Heart left ventricle (tissue), 13 donors: ENCODE results near the gene VPREB3.

Experiments
- POLR2A ChIP-seq, 2 donors: fragments of 450-650 bp; IDR thresholded peaks; one replicate each; pipeline ENCODE4 v1.6.1; 2017; ENCODE audit warnings: antibody characterized with exemption in 2 of 2, mild to moderate bottlenecking in 2 of 2, moderate library complexity in 2 of 2
- TF ChIP-seq, protein P1 (sequence below), 12 donors: fragments of 200-600 bp; sonication (generic) in 4 of 12; IDR thresholded peaks; one replicate each; pipeline versions ENCODE4 v1.5.0 to v1.8.0; 2018 to 2022; ENCODE audit warnings: antibody characterized with exemption in 12 of 12, mild to moderate bottlenecking in 5 of 12
- donor health status: ischemic (EF 13 %, LVEDD 7.1; RV severe dilation, severe dysfunction).
- donor health status: DM: no; HTN: yes; CAD: no.
- donor health status: DM: no; HTN: no; CAD: no.
- donor health status: ischemic (EF 25% LVEDD 6.9; RV normal size, moderate dysfunction).
- donor health status: ischemic (EF 25% LVEDD 5.7; RV mildly dilated, moderate dysfunction).
- donor health status: ischemic (EF 35%, LVEDD 5.7; RV mildly dilated, moderate dysfunction).
- donor health status: nonischemic (EF 11% LVEDD 7.7; RV severe dilation, severe dysfunction).
- donor health status: DM: yes; HTN: yes; CAD: no.
- donor health status: PGD.
- donor health status: ischemic (EF 29% LVEDD 5.4; RV normal size, mild dysfunction).
- donor health status: nonischemic (EF 23%, LVEDD 6.1; RV moderate dilation, normal function).

DNA sequence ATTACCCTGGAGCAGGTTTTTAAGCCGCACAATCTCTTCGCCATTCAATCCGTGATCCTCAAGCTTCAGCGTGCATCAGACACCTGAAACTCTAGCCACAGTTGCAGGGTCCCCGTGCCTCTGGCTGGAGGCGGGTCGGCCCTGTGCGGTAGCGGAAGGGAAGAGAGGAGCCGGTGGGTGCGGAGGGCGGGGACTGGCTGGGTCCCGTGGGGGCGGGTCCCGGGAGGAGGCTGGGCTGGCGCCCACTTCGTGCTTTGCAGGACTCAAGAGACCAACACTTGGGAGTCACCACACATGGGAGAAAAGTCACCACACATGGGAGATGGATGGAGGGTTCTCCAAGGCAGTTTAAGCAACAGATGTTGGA, 9.3 kb upstream of the VPREB3 start:
- TF ChIP-seq, protein P1, sequence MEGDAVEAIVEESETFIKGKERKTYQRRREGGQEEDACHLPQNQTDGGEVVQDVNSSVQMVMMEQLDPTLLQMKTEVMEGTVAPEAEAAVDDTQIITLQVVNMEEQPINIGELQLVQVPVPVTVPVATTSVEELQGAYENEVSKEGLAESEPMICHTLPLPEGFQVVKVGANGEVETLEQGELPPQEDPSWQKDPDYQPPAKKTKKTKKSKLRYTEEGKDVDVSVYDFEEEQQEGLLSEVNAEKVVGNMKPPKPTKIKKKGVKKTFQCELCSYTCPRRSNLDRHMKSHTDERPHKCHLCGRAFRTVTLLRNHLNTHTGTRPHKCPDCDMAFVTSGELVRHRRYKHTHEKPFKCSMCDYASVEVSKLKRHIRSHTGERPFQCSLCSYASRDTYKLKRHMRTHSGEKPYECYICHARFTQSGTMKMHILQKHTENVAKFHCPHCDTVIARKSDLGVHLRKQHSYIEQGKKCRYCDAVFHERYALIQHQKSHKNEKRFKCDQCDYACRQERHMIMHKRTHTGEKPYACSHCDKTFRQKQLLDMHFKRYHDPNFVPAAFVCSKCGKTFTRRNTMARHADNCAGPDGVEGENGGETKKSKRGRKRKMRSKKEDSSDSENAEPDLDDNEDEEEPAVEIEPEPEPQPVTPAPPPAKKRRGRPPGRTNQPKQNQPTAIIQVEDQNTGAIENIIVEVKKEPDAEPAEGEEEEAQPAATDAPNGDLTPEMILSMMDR (IDR thresholded peaks at IDR 0.05), result no peak
- no peak for TF ChIP-seq POLR2A (IDR thresholded peaks at IDR 0.05)
